Parathyroid adenoma (tissue), 2 donors: ENCODE data around the gene GHR.

Source experiments
- H2AFZ ChIP-seq: fragments of 300-600 bp; sonication (generic); one replicate; pipeline ENCODE4 v1.7.0; 2017; ENCODE audit warnings: antibody characterized with exemption, mild to moderate bottlenecking
- H3K27ac ChIP-seq: fragments of 300-600 bp; sonication (generic); one replicate; pipeline ENCODE4 v1.7.0; 2017
- H3K27me3 ChIP-seq: fragments of 300-600 bp; sonication (generic); one replicate; pipeline ENCODE4 v1.7.0; 2017; ENCODE audit warnings: low read length; ENCODE audit not compliant: control insufficient read depth, insufficient read depth
- H3K36me3 ChIP-seq: fragments of 300-600 bp; sonication (generic); one replicate; pipeline ENCODE4 v1.7.0; 2017; ENCODE audit warnings: low read length; ENCODE audit not compliant: control insufficient read depth, insufficient read depth
- H3K4me1 ChIP-seq: fragments of 300-600 bp; sonication (generic); one replicate; pipeline ENCODE4 v1.7.0; 2017; ENCODE audit warnings: control low read depth
- H3K4me2 ChIP-seq: fragments of 300-600 bp; sonication (generic); one replicate; pipeline ENCODE4 v1.7.0; 2017; ENCODE audit warnings: low read length
- H3K4me3 ChIP-seq: fragments of 300-600 bp; sonication (generic); one replicate; pipeline ENCODE4 v1.7.0; 2017; ENCODE audit warnings: low read depth, low read length
- H3K79me2 ChIP-seq: fragments of 300-600 bp; sonication (generic); one replicate; pipeline ENCODE4 v1.7.0; 2017; ENCODE audit warnings: control low read depth
- H3K9ac ChIP-seq: fragments of 300-600 bp; sonication (generic); one replicate; pipeline ENCODE4 v1.7.0; 2017; ENCODE audit warnings: mild to moderate bottlenecking
- H3K9me3 ChIP-seq: fragments of 300-600 bp; sonication (generic); one replicate; pipeline ENCODE4 v1.7.0; 2017; ENCODE audit warnings: low read length; ENCODE audit not compliant: control insufficient read depth
- CTCF ChIP-seq: fragments of 300-600 bp; sonication (generic); IDR thresholded peaks from one replicate; pipeline ENCODE4 v1.7.0; 2017; ENCODE audit warnings: antibody characterized with exemption, mild to moderate bottlenecking
- donor health status: primary hyperparathyroidism.

Gene GHR

GRCh38 chr5:42491699-42492098, 68.5 kb downstream of the GHR start:
- Histone ChIP-seq H3K36me3 (no peaks in the 10 kb centered on the region), H3K4me3 (no peak overlapping the region), H3K9ac (no peak overlapping the region), H3K27ac (no peak overlapping the region), H3K4me2 (no peak overlapping the region), H3K79me2 (no peaks in the 10 kb centered on the region), H3K4me1 (no peaks in the 10 kb centered on the region), H3K27me3 (no peaks in the 10 kb centered on the region), H3K9me3 (no peaks in the 10 kb centered on the region), H2AFZ (no peak overlapping the region)
- no peak for TF ChIP-seq CTCF

- Histone ChIP-seq H3K27me3 (no peaks in the 10 kb centered on the region), H3K36me3 (no peaks in the 10 kb centered on the region), H3K4me3 (no peak overlapping the region), H3K4me1 (no peaks in the 10 kb centered on the region), H3K79me2 (no peaks in the 10 kb centered on the region), H3K27ac (no peak overlapping the region), H3K9me3 (no peaks in the 10 kb centered on the region), H3K4me2 (no peak overlapping the region), H3K9ac (no peak overlapping the region), H2AFZ (no peak overlapping the region)
- no peak for TF ChIP-seq CTCF
These were observed 69.7 kb downstream of the GHR start for GRCh38 chr5:42492974-42493373.

- Histone ChIP-seq H3K4me1 (no peaks in the 10 kb centered on the region), H3K79me2 (no peaks in the 10 kb centered on the region), H2AFZ (no peak overlapping the region), H3K9ac (no peak overlapping the region), H3K27ac (no peak overlapping the region), H3K4me2 (no peak overlapping the region), H3K4me3 (no peak overlapping the region), H3K27me3 (no peaks in the 10 kb centered on the region), H3K9me3 (no peaks in the 10 kb centered on the region), H3K36me3 (no peaks in the 10 kb centered on the region)
- no peak for TF ChIP-seq CTCF
These were observed 71.2 kb downstream of the GHR start for GRCh38 chr5:42494414-42494813.

GRCh38 chr5:42495914-42496313, 72.7 kb downstream of the GHR start:
- H3K79me2 ChIP-seq = no peaks in the 10 kb centered on the region

More at GRCh38 chr5:42495914-42496313, 72.7 kb downstream of the GHR start:
- Histone ChIP-seq H3K4me1 (no peaks in the 10 kb centered on the region), H3K27me3 (no peaks in the 10 kb centered on the region), H3K9ac (no peak overlapping the region), H3K4me3 (no peak overlapping the region), H3K4me2 (no peak overlapping the region), H3K27ac (no peak overlapping the region), H2AFZ (no peak overlapping the region), H3K36me3 (no peaks in the 10 kb centered on the region), H3K9me3 (no peaks in the 10 kb centered on the region)
- no peak for TF ChIP-seq CTCF
